Neural cell (in vitro differentiated cells): Measurements from ENCODE around the gene CNTNAP2. TPM values are rescaled to one million over a fixed set of nuclear protein-coding genes. Genes with fewer than 3 reads are reported as not detected.

Source experiments
- H2AFZ ChIP-seq: fragments of 200-600, 300-800 bp; sonication (generic), shearing (Covaris generic); 2 replicates; pipeline ENCODE4 v1.6.0; 2014; ENCODE audit warnings: low read depth, mild to moderate bottlenecking, antibody characterized with exemption, low read length, moderate library complexity
- H3F3A ChIP-seq: fragments of 200-600 bp; shearing (Covaris generic); 2 replicates; pipeline ENCODE4 v1.6.1; 2016; ENCODE audit warnings: mild to moderate bottlenecking, moderate library complexity, mixed read lengths, antibody characterized with exemption, low read length; ENCODE audit not compliant: insufficient read depth, poor library complexity, severe bottlenecking
- H3K27ac ChIP-seq: fragments of 200-600, 300-800 bp; sonication (generic), shearing (Covaris generic); 2 replicates; pipeline ENCODE4 v1.5.1; 2014; ENCODE audit warnings: mild to moderate bottlenecking, low read length, moderate library complexity
- H3K27me3 ChIP-seq: fragments of 300-800, 200-600 bp; sonication (generic), shearing (Covaris generic); 2 replicates; pipeline ENCODE4 v1.6.0; 2014; ENCODE audit warnings: mild to moderate bottlenecking, low read depth, low read length, moderate library complexity; ENCODE audit not compliant: insufficient read depth
- H3K36me3 ChIP-seq: fragments of 300-800, 200-600 bp; sonication (generic), shearing (Covaris generic); 2 replicates; pipeline ENCODE4 v1.5.1; 2014; ENCODE audit warnings: mild to moderate bottlenecking, antibody characterized with exemption, low read length, moderate library complexity; ENCODE audit not compliant: insufficient read depth
- H3K4me2 ChIP-seq: fragments of 300-800, 200-600 bp; sonication (generic), shearing (Covaris generic); 2 replicates; pipeline ENCODE4 v1.6.0; 2014; ENCODE audit warnings: mild to moderate bottlenecking, low read length
- H3K4me3 ChIP-seq: fragments of 300-800, 200-600 bp; sonication (generic), shearing (Covaris generic); 2 replicates; pipeline ENCODE4 v1.5.1; 2014; ENCODE audit warnings: mild to moderate bottlenecking, low read length, moderate library complexity
- H3K79me2 ChIP-seq: fragments of 200-600 bp; shearing (Covaris generic); replicated peaks from 2 replicates; pipeline ENCODE4 v1.6.0; 2014; ENCODE audit warnings: mild to moderate bottlenecking, low read length, moderate library complexity; ENCODE audit not compliant: insufficient read depth
- H3K9ac ChIP-seq: fragments of 300-800, 200-600 bp; sonication (generic), shearing (Covaris generic); 2 replicates; pipeline ENCODE4 v1.6.1; 2016; ENCODE audit warnings: mild to moderate bottlenecking, low read length, mixed read lengths
- H3K9me2 ChIP-seq: fragments of 200-600 bp; shearing (Covaris generic); 2 replicates; pipeline ENCODE4 v1.6.1; 2016; ENCODE audit warnings: mild to moderate bottlenecking, low read length, mixed read lengths; ENCODE audit not compliant: insufficient read depth
- H3K9me3 ChIP-seq: fragments of 200-600, 300-800 bp; sonication (generic), shearing (Covaris generic); 2 replicates; pipeline ENCODE4 v1.6.1; 2016; ENCODE audit warnings: mild to moderate bottlenecking, mixed run types, low read length, moderate library complexity, mixed read lengths
- H4K20me1 ChIP-seq: fragments of 200-600 bp; shearing (Covaris generic); 2 replicates; pipeline ENCODE4 v1.6.1; 2016; ENCODE audit warnings: mild to moderate bottlenecking, mixed run types; ENCODE audit not compliant: insufficient read depth
- EP300 ChIP-seq: fragments of 450-650 bp; conservative IDR thresholded peaks from 2 replicates; pipeline ENCODE4 v1.6.1; 2014; ENCODE audit warnings: antibody characterized with exemption, mild to moderate bottlenecking, moderate library complexity; ENCODE audit not compliant: poor library complexity, severe bottlenecking
- EZH2 ChIP-seq: fragments of 200-600, 300-800 bp; shearing (Covaris generic), sonication (generic); IDR thresholded peaks from 2 replicates; pipeline ENCODE4 v1.6.1; 2014; ENCODE audit warnings: antibody characterized with exemption, low read length, borderline replicate concordance, mild to moderate bottlenecking; ENCODE audit not compliant: insufficient read depth, poor library complexity, severe bottlenecking
- MXI1 ChIP-seq: fragments of 450-650 bp; conservative IDR thresholded peaks from 2 replicates; pipeline ENCODE4 v1.6.1; 2014; ENCODE audit warnings: antibody characterized with exemption, mild to moderate bottlenecking; ENCODE audit not compliant: poor library complexity, severe bottlenecking
- POLR2AphosphoS5 ChIP-seq: IDR thresholded peaks from 2 replicates; pipeline ENCODE4 v1.6.1; 2012
- RAD21 ChIP-seq: fragments of 450-650 bp; conservative IDR thresholded peaks from 2 replicates; pipeline ENCODE4 v1.6.1; 2014; ENCODE audit warnings: antibody characterized with exemption, mild to moderate bottlenecking, moderate library complexity
- SMC3 ChIP-seq: fragments of 450-650 bp; conservative IDR thresholded peaks from 2 replicates; pipeline ENCODE4 v1.6.1; 2014; ENCODE audit warnings: antibody characterized with exemption, mild to moderate bottlenecking, moderate library complexity; ENCODE audit not compliant: poor library complexity
- TAF1 ChIP-seq: IDR thresholded peaks from 2 replicates; pipeline ENCODE4 v1.6.1; 2012; ENCODE audit warnings: low read depth
- polyA plus RNA-seq: library from polyadenylated mRNA; depleted of rRNA; stranded (reverse); fragments of >200 nt; gene quantifications from 2 replicates; pipeline ENCODE4 v1.2.3, GENCODE V29; 2014
- TF ChIP-seq, protein P1 (sequence below): fragments of 450-650 bp; IDR thresholded peaks from 2 replicates; pipeline ENCODE4 v1.5.1; 2014; ENCODE audit warnings: antibody characterized with exemption, mild to moderate bottlenecking, moderate library complexity; ENCODE audit not compliant: poor library complexity, severe bottlenecking
- TF ChIP-seq, protein P2 (sequence below): IDR thresholded peaks from 2 replicates; pipeline ENCODE4 v1.6.1; 2012; ENCODE audit warnings: borderline replicate concordance

CNTNAP2 gene
- polyA plus RNA-seq, 1 donor from 2014 or later: 276 TPM

DNA sequence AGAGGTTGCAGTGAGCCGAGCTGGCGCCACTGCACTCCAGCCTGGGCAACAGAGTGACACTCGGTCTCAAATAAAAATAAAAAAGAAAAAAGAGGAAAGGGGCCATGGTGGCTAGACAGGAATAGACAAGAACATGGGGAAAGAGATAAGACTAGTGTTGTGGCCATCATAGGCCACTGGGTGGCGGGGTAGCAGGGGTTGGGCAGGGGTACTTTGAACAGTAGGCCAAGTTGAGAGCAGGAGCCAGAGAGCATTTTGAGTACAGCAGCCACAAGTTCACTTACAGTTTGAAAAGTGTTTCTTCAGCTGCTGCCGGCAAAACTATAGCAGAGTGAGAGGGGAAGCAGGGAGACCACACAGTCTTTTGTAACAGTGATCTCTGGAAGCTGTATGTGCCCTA lies 656.0 kb downstream of the CNTNAP2 start:
- Histone ChIP-seq H3K79me2 (no peaks in the 10 kb centered on the region), H2AFZ (no peak overlapping the region), H3K36me3 (no peaks in the 10 kb centered on the region), H3K9me2 (no peaks in the 10 kb centered on the region), H3K9ac (no peak overlapping the region), H3K4me3 (no peak overlapping the region), H3K9me3 (no peaks in the 10 kb centered on the region), H3K27ac (no peak overlapping the region), H4K20me1 (no peaks in the 10 kb centered on the region), H3F3A (no peaks in the 10 kb centered on the region), H3K4me2 (no peak overlapping the region), H3K27me3 (no peaks in the 10 kb centered on the region)
- TF ChIP-seq SMC3: no peak
- no peak for TF ChIP-seq EP300
- no peak for TF ChIP-seq MXI1
- TF ChIP-seq, protein P1, sequence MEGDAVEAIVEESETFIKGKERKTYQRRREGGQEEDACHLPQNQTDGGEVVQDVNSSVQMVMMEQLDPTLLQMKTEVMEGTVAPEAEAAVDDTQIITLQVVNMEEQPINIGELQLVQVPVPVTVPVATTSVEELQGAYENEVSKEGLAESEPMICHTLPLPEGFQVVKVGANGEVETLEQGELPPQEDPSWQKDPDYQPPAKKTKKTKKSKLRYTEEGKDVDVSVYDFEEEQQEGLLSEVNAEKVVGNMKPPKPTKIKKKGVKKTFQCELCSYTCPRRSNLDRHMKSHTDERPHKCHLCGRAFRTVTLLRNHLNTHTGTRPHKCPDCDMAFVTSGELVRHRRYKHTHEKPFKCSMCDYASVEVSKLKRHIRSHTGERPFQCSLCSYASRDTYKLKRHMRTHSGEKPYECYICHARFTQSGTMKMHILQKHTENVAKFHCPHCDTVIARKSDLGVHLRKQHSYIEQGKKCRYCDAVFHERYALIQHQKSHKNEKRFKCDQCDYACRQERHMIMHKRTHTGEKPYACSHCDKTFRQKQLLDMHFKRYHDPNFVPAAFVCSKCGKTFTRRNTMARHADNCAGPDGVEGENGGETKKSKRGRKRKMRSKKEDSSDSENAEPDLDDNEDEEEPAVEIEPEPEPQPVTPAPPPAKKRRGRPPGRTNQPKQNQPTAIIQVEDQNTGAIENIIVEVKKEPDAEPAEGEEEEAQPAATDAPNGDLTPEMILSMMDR: no peak
- TF ChIP-seq, protein P2, sequence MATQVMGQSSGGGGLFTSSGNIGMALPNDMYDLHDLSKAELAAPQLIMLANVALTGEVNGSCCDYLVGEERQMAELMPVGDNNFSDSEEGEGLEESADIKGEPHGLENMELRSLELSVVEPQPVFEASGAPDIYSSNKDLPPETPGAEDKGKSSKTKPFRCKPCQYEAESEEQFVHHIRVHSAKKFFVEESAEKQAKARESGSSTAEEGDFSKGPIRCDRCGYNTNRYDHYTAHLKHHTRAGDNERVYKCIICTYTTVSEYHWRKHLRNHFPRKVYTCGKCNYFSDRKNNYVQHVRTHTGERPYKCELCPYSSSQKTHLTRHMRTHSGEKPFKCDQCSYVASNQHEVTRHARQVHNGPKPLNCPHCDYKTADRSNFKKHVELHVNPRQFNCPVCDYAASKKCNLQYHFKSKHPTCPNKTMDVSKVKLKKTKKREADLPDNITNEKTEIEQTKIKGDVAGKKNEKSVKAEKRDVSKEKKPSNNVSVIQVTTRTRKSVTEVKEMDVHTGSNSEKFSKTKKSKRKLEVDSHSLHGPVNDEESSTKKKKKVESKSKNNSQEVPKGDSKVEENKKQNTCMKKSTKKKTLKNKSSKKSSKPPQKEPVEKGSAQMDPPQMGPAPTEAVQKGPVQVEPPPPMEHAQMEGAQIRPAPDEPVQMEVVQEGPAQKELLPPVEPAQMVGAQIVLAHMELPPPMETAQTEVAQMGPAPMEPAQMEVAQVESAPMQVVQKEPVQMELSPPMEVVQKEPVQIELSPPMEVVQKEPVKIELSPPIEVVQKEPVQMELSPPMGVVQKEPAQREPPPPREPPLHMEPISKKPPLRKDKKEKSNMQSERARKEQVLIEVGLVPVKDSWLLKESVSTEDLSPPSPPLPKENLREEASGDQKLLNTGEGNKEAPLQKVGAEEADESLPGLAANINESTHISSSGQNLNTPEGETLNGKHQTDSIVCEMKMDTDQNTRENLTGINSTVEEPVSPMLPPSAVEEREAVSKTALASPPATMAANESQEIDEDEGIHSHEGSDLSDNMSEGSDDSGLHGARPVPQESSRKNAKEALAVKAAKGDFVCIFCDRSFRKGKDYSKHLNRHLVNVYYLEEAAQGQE: no peak
- TF ChIP-seq POLR2AphosphoS5: no peak
- no peak for TF ChIP-seq EZH2
- TF ChIP-seq TAF1: no peak
- no peak for TF ChIP-seq RAD21

- H3K9ac ChIP-seq: no peak overlapping the region
- no peak overlapping the region for H2AFZ ChIP-seq
- H4K20me1 ChIP-seq: no peaks in the 10 kb centered on the region
- no peaks in the 10 kb centered on the region for H3K27me3 ChIP-seq
- TF ChIP-seq EP300 (no peak), EZH2 (no peak), RAD21 (no peak), POLR2AphosphoS5 (no peak), MXI1 (no peak), SMC3 (no peak), TAF1 (no peak)
- TF ChIP-seq, protein P1: no peak
- TF ChIP-seq, protein P2: no peak
- H3K79me2 ChIP-seq: no peaks in the 10 kb centered on the region
- H3K27ac ChIP-seq: no peak overlapping the region
- H3K4me3 ChIP-seq: no peak overlapping the region
- H3K36me3 ChIP-seq: no peaks in the 10 kb centered on the region
- H3K9me3 ChIP-seq: no peaks in the 10 kb centered on the region
- no peak overlapping the region for H3K4me2 ChIP-seq
- H3K9me2 ChIP-seq: no peaks in the 10 kb centered on the region
- H3F3A ChIP-seq: no peaks in the 10 kb centered on the region
Observed at GRCh38 chr7:146773506-146773905, 656.9 kb downstream of the CNTNAP2 start.
